ENCODE measurements around the gene TMIGD3.

TMIGD3 gene

GRCh38 chr1:111507411-111508201, 4.2 kb upstream of the TMIGD3 start:
- peak; percentile 53 for DNase-seq (ENCODE audit: low read depth)

- DNase-seq (ENCODE audit: low read depth) = no peak
Measured at GRCh38 chr1:111506561-111506960, 3.1 kb upstream of the TMIGD3 start.

GRCh38 chr1:111505641-111506119, 2.2 kb upstream of the TMIGD3 start:
- DNase-seq (ENCODE audit: low read depth) = no peak

GRCh38 chr1:111504097-111504496, 664 bp upstream of the TMIGD3 start:
- no peak for DNase-seq (ENCODE audit: low read depth)

- DNase-seq (ENCODE audit: low read depth) = no peak
Measured at GRCh38 chr1:111501645-111502044, 1.8 kb downstream of the TMIGD3 start.

GRCh38 chr1:111499026-111499785, 4.2 kb downstream of the TMIGD3 start:
- DNase-seq (ENCODE audit: low read depth) = no peak

- DNase-seq (ENCODE audit: low read depth) = no peak
Measured at GRCh38 chr1:111497592-111497991, 5.8 kb downstream of the TMIGD3 start.

GRCh38 chr1:111496398-111496797, 7.0 kb downstream of the TMIGD3 start:
- DNase-seq (ENCODE audit: low read depth) = no peak

GRCh38 chr1:111491070-111491469, 12.4 kb downstream of the TMIGD3 start:
- DNase-seq (ENCODE audit: low read depth) = no peak

GRCh38 chr1:111490220-111490619, 13.2 kb downstream of the TMIGD3 start:
- no peak for DNase-seq (ENCODE audit: low read depth)

- no peak for DNase-seq (ENCODE audit: low read depth)
Measured at GRCh38 chr1:111489604-111490003, 13.8 kb downstream of the TMIGD3 start.

GRCh38 chr1:111488669-111489068, 14.8 kb downstream of the TMIGD3 start:
- no peak for DNase-seq (ENCODE audit: low read depth)

- DNase-seq (ENCODE audit: low read depth) = no peak
Measured at GRCh38 chr1:111487133-111487532, 16.3 kb downstream of the TMIGD3 start.

GRCh38 chr1:111486431-111486830, 17.0 kb downstream of the TMIGD3 start:
- DNase-seq (ENCODE audit: low read depth) = no peak

GRCh38 chr1:111484391-111485026, 18.9 kb downstream of the TMIGD3 start:
- DNase-seq (ENCODE audit: low read depth) = no peak

- DNase-seq (ENCODE audit: low read depth) = no peak
Measured at GRCh38 chr1:111483876-111484275, 19.6 kb downstream of the TMIGD3 start.

GRCh38 chr1:111483166-111483565, 20.3 kb downstream of the TMIGD3 start:
- DNase-seq (ENCODE audit: low read depth) = no peak

GRCh38 chr1:111481387-111482221, 21.8 kb downstream of the TMIGD3 start:
- DNase-seq (ENCODE audit: low read depth) = peak; percentile 44

- no peak for DNase-seq (ENCODE audit: low read depth)
Measured at GRCh38 chr1:111480674-111481073, 22.8 kb downstream of the TMIGD3 start.

- DNase-seq (ENCODE audit: low read depth) = peak; percentile 7
Measured at GRCh38 chr1:111476761-111477309, 26.6 kb downstream of the TMIGD3 start.

GRCh38 chr1:111476214-111476613, 27.2 kb downstream of the TMIGD3 start:
- DNase-seq (ENCODE audit: low read depth) = no peak

- DNase-seq (ENCODE audit: low read depth) = no peak
Measured at GRCh38 chr1:111475701-111476100, 27.7 kb downstream of the TMIGD3 start.
